RWPE2 (cell line): Measurements from ENCODE around the gene AIPL1.

Experiments
- ATAC-seq: fragments of 200-7000 bp; cut with Tn5 transposase; 3 replicates; pipeline ENCODE4 v1.9.1; 2021; ENCODE audit warnings: low read depth
- DNase-seq: peaks from one replicate; pipeline ENCODE4 v3.0.0-alpha.2; 2020; ENCODE audit warnings: low spot score
- H3K27ac ChIP-seq: fragments of 450-650 bp; 2 replicates; pipeline ENCODE4 v1.5.1; 2017; ENCODE audit warnings: mild to moderate bottlenecking; ENCODE audit not compliant: poor library complexity, severe bottlenecking
- H3K27me3 ChIP-seq: fragments of 250-450 bp; sonication (Bioruptor Pico); 2 replicates; pipeline ENCODE4 v1.5.1; 2021; ENCODE audit warnings: mild to moderate bottlenecking, moderate library complexity; ENCODE audit not compliant: insufficient read depth, poor library complexity, severe bottlenecking
- H3K36me3 ChIP-seq: fragments of 250-450 bp; sonication (Bioruptor Pico); 2 replicates; pipeline ENCODE4 v1.5.1; 2020; ENCODE audit warnings: low read depth, mild to moderate bottlenecking, moderate library complexity
- H3K4me1 ChIP-seq: fragments of 250-450 bp; sonication (Bioruptor Pico); 2 replicates; pipeline ENCODE4 v1.5.1; 2021; ENCODE audit warnings: mild to moderate bottlenecking, moderate library complexity; ENCODE audit not compliant: insufficient read depth, poor library complexity, severe bottlenecking
- H3K4me3 ChIP-seq: fragments of 250-450 bp; sonication (Bioruptor Pico); 2 replicates; pipeline ENCODE4 v1.5.1; 2021; ENCODE audit warnings: mild to moderate bottlenecking, moderate library complexity; ENCODE audit not compliant: severe bottlenecking
- H3K9me3 ChIP-seq: fragments of 250-450 bp; sonication (Bioruptor Pico); 2 replicates; pipeline ENCODE4 v1.5.1; 2021; ENCODE audit warnings: mild to moderate bottlenecking, moderate library complexity; ENCODE audit not compliant: severe bottlenecking
- TF ChIP-seq, protein P1 (sequence below): fragments of 450-650 bp; IDR thresholded peaks from one replicate; pipeline ENCODE4 v1.5.1; 2017; ENCODE audit warnings: mild to moderate bottlenecking, moderate library complexity; ENCODE audit not compliant: poor library complexity, severe bottlenecking

The AIPL1 gene

DNA sequence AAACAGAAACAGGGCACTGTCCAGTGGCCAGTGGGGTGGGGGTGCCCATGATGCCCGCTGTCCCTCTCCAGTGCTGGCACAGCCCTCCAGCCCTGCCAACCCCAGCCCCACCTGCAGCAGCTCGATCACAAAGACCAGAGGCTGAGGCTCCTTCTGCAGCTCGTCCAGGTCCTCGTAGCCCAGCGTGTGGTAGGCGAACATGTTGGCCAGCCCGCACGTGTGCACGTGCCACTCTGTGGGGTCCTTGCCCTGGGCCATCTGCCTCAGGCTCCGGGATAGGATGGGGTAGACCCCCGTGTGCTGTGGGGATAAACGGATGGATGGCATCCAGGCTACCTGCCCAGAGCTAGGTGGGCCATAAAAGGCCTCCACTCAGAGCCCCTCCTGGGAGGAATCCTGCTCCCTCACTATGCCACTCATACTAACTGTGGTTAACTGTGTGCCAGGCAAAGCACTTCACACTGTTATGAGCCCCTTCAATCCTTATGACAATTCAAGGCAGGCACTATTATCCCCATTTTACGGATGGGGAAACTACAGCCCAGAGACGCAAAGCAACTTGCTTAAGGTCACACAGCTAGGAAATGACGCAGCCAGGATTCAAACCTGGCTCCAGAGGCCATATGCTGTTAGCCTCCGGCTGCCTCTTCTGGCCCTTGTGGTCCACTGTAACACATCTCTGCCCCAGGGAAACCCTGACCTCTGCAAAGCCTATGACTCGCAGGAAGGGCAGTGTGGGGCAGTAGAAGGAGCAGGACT, 6.5 kb downstream of the AIPL1 start:
- Histone ChIP-seq H3K36me3 (no peaks in the 10 kb centered on the region), H3K4me1 (no peaks in the 10 kb centered on the region), H3K4me3 (no peak overlapping the region), H3K27me3 (no peaks in the 10 kb centered on the region), H3K9me3 (no peaks in the 10 kb centered on the region), H3K27ac (no peak overlapping the region)
- DNase-seq: no peak
- TF ChIP-seq, protein P1, sequence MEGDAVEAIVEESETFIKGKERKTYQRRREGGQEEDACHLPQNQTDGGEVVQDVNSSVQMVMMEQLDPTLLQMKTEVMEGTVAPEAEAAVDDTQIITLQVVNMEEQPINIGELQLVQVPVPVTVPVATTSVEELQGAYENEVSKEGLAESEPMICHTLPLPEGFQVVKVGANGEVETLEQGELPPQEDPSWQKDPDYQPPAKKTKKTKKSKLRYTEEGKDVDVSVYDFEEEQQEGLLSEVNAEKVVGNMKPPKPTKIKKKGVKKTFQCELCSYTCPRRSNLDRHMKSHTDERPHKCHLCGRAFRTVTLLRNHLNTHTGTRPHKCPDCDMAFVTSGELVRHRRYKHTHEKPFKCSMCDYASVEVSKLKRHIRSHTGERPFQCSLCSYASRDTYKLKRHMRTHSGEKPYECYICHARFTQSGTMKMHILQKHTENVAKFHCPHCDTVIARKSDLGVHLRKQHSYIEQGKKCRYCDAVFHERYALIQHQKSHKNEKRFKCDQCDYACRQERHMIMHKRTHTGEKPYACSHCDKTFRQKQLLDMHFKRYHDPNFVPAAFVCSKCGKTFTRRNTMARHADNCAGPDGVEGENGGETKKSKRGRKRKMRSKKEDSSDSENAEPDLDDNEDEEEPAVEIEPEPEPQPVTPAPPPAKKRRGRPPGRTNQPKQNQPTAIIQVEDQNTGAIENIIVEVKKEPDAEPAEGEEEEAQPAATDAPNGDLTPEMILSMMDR: no peak
- no peak for ATAC-seq

DNA sequence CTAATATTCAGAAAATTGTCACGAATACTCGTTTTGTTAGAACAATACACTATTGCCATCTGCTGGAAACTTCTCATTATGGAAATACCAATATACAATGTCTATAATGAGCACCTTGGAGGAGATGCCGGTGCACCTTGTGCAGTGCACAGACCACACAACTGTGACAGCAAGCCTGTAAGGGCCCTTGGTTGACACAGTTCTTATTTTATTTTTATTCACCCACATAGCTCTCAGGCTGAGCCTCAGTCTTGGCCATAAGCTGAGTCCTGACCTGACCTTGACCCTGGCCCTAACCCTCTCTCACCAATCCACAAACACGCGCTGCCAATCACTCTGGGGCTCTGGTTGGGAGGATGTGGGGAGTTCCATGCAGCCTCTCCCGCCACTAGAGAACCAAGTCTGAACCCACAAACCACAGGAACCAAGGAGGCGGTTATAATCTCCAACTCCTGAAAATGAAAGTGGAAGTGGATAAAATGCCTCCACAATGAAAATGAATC, 7.6 kb downstream of the AIPL1 start:
- no peaks in the 10 kb centered on the region for H3K9me3 ChIP-seq
- DNase-seq (no peak), ATAC-seq (no peak)
- TF ChIP-seq, protein P1: no peak
- no peak overlapping the region for H3K4me3 ChIP-seq
- no peaks in the 10 kb centered on the region for H3K36me3 ChIP-seq
- H3K4me1 ChIP-seq: no peaks in the 10 kb centered on the region
- H3K27ac ChIP-seq: no peak overlapping the region
- no peaks in the 10 kb centered on the region for H3K27me3 ChIP-seq

DNA sequence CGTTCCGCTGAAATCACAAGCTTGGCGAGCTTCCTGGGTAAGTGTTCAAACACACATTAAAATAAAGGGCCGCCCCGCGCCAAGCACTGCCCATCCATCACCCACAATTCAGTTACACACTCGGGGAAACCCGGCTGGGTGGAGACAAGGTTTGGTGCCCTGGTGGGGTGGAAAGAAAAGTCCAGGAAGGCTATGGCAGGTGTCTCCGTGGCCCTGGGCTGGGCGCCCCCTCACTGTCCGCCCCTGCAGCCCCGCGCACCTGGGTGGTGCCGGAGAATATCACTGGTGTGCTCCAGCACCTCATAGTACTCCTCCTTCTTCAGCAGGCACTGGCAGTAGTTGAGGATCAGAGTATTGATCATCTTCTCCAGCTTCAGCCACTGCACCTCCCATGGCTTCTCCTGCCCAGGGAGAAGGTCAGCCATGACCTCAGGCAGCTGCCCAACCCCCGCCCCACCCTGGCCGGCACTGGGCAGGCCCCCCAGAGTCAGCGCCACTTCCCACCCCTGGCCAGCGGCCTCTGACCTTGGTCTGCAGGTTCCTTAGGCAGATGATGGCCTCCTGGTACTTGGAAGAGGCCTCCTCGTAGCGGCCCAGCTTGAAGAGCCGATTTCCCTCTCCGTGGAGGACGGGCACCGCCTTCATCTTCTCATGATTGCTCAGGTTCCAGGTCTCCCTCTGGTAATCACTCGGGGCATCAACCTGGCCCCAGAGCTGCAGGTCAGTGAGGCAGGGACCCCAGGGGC, 8.4 kb downstream of the AIPL1 start:
- Histone ChIP-seq H3K36me3 (no peaks in the 10 kb centered on the region), H3K27ac (no peak overlapping the region), H3K27me3 (no peaks in the 10 kb centered on the region), H3K9me3 (no peaks in the 10 kb centered on the region), H3K4me3 (no peak overlapping the region), H3K4me1 (no peaks in the 10 kb centered on the region)
- ATAC-seq (no peak), DNase-seq (no peak)
- TF ChIP-seq, protein P1: no peak

DNA sequence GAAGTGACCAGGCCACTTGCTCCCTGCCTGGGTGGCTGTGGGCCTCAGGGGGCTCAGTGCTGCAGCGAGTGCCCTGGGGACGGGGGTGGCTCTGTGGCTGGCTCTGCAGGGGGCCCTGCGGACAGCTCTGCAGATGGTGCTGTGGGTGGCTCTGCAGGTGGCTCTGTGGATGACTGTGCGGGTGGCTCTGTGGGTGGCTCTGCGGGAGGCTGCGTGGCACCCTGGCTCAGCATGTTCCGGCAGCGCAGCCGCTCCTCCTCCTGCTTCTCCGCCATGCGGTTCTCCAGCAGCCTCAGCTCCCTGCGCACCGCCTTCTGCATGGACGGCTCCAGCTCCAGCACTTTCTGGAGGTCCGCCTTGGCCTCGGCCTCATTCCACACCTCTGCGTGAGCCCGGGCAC, 9.5 kb downstream of the AIPL1 start:
- DNase-seq: no peak
- H3K9me3 ChIP-seq: no peaks in the 10 kb centered on the region
- H3K27me3 ChIP-seq: no peaks in the 10 kb centered on the region
- TF ChIP-seq, protein P1: no peak
- no peak for ATAC-seq
- H3K4me1 ChIP-seq: no peaks in the 10 kb centered on the region
- no peak overlapping the region for H3K27ac ChIP-seq
- H3K4me3 ChIP-seq: no peak overlapping the region
- no peaks in the 10 kb centered on the region for H3K36me3 ChIP-seq

DNA sequence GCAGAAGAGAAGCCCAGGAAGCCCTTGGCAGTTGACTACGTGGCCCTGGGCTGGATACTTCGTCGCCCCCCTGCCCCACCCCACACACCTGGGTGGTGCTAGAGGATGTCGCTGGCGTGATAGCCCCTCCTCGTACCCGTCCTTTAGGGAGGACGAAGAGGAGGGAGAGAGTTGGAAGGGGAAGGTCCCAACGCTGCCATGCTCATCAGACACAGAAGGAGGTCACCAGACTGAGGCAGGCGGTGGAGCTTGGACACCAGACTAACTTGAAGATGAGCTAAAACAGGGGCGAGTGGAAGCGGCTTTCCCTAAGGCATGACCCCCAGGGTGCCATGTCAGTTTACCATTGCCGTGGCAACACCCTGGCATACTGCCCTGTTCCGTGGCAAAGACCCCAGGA, 11.0 kb downstream of the AIPL1 start:
- ATAC-seq: no peak
- H3K27ac ChIP-seq: no peak overlapping the region
- H3K36me3 ChIP-seq: no peaks in the 10 kb centered on the region
- H3K4me3 ChIP-seq: no peak overlapping the region
- TF ChIP-seq, protein P1: no peak
- H3K27me3 ChIP-seq: no peaks in the 10 kb centered on the region
- H3K4me1 ChIP-seq: no peaks in the 10 kb centered on the region
- DNase-seq: no peak
- H3K9me3 ChIP-seq: no peaks in the 10 kb centered on the region
